Measurements from ENCODE around the gene ECHDC1. TPM values are rescaled to one million over a fixed set of nuclear protein-coding genes. Genes with fewer than 3 reads are reported as not detected.
A peak's percentile ranks its signal among the peaks of the same experiment; 100 is the strongest.

ECHDC1 gene
- polyA plus RNA-seq, 1 donor from 2014 or later, result 95.7 TPM

DNA sequence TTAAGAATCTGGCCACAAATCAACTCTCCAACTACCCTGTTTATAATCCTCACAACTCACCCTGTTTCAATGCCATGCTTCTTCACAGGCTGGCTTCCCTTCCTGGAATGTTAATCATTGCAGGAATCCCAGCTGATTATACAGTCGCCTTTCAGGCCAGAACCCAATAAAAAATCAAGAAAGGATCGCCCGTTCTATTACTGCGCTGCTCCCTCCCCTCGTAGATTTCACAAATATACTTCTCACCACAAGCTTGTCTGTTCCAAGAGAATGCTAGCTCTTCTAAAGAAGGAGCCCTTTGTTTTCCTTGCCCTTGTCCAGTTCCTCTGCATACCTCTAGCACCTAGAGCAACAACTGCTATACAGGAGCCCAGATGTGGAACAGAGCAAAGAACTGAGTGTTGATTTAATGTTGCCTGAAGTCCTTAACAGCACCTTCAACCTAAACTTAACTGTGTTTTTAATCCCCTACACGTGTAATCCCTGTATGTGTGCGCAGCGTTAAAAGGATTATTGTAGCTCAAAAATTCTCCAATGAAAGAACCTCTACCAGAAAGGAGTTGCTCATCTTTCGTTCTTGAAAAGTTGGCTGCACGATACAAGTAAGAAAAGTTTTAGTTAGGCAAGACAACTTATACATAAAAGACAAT lies 988 bp downstream of the ECHDC1 start:
- peaks cover 3% of the 10 kb centered on the region for H3F3A ChIP-seq (ENCODE audit: insufficient read depth, low read length, poor library complexity, severe bottlenecking)
- no peaks in the 10 kb centered on the region for H4K20me1 ChIP-seq (ENCODE audit: insufficient read depth)
- H2AFZ ChIP-seq (ENCODE audit: low read depth, low read length), result peak overlapping the region; percentile 6
- H3K27me3 ChIP-seq (ENCODE audit: insufficient read depth, low read depth, low read length), result no peaks in the 10 kb centered on the region
- TF ChIP-seq, protein P1, sequence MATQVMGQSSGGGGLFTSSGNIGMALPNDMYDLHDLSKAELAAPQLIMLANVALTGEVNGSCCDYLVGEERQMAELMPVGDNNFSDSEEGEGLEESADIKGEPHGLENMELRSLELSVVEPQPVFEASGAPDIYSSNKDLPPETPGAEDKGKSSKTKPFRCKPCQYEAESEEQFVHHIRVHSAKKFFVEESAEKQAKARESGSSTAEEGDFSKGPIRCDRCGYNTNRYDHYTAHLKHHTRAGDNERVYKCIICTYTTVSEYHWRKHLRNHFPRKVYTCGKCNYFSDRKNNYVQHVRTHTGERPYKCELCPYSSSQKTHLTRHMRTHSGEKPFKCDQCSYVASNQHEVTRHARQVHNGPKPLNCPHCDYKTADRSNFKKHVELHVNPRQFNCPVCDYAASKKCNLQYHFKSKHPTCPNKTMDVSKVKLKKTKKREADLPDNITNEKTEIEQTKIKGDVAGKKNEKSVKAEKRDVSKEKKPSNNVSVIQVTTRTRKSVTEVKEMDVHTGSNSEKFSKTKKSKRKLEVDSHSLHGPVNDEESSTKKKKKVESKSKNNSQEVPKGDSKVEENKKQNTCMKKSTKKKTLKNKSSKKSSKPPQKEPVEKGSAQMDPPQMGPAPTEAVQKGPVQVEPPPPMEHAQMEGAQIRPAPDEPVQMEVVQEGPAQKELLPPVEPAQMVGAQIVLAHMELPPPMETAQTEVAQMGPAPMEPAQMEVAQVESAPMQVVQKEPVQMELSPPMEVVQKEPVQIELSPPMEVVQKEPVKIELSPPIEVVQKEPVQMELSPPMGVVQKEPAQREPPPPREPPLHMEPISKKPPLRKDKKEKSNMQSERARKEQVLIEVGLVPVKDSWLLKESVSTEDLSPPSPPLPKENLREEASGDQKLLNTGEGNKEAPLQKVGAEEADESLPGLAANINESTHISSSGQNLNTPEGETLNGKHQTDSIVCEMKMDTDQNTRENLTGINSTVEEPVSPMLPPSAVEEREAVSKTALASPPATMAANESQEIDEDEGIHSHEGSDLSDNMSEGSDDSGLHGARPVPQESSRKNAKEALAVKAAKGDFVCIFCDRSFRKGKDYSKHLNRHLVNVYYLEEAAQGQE (IDR thresholded peaks at IDR 0.05; ENCODE audit: borderline replicate concordance), result no peak
- TF ChIP-seq MXI1 (conservative IDR thresholded peaks at IDR 0.05; ENCODE audit: poor library complexity, severe bottlenecking) (no peak), EP300 (conservative IDR thresholded peaks at IDR 0.05; ENCODE audit: poor library complexity, severe bottlenecking) (no peak), SMC3 (conservative IDR thresholded peaks at IDR 0.05; ENCODE audit: poor library complexity) (no peak), TAF1 (IDR thresholded peaks at IDR 0.05; ENCODE audit: low read depth) (no peak), RAD21 (conservative IDR thresholded peaks at IDR 0.05) (no peak), POLR2AphosphoS5 (IDR thresholded peaks at IDR 0.05) (no peak), EZH2 (IDR thresholded peaks at IDR 0.05; ENCODE audit: borderline replicate concordance, insufficient read depth, low read length, poor library complexity, severe bottlenecking) (no peak)
- TF ChIP-seq, protein P2, sequence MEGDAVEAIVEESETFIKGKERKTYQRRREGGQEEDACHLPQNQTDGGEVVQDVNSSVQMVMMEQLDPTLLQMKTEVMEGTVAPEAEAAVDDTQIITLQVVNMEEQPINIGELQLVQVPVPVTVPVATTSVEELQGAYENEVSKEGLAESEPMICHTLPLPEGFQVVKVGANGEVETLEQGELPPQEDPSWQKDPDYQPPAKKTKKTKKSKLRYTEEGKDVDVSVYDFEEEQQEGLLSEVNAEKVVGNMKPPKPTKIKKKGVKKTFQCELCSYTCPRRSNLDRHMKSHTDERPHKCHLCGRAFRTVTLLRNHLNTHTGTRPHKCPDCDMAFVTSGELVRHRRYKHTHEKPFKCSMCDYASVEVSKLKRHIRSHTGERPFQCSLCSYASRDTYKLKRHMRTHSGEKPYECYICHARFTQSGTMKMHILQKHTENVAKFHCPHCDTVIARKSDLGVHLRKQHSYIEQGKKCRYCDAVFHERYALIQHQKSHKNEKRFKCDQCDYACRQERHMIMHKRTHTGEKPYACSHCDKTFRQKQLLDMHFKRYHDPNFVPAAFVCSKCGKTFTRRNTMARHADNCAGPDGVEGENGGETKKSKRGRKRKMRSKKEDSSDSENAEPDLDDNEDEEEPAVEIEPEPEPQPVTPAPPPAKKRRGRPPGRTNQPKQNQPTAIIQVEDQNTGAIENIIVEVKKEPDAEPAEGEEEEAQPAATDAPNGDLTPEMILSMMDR (IDR thresholded peaks at IDR 0.05; ENCODE audit: poor library complexity, severe bottlenecking), result no peak
- peak overlapping the region; percentile 72 for H3K9ac ChIP-seq (ENCODE audit: low read length)
- H3K4me3 ChIP-seq (ENCODE audit: low read length), result peak overlapping the region; percentile 81
- H3K27ac ChIP-seq (ENCODE audit: low read length), result peak overlapping the region; percentile 81
- H3K9me3 ChIP-seq (ENCODE audit: low read length), result no peaks in the 10 kb centered on the region
- no peaks in the 10 kb centered on the region for H3K36me3 ChIP-seq (ENCODE audit: insufficient read depth, low read length)
- H3K4me2 ChIP-seq (ENCODE audit: low read length), result peak overlapping the region; percentile 99
- peaks cover 59% of the 10 kb centered on the region for H3K79me2 ChIP-seq (replicated peaks; ENCODE audit: insufficient read depth, low read length)
- H3K9me2 ChIP-seq (ENCODE audit: insufficient read depth, low read length), result no peaks in the 10 kb centered on the region

DNA sequence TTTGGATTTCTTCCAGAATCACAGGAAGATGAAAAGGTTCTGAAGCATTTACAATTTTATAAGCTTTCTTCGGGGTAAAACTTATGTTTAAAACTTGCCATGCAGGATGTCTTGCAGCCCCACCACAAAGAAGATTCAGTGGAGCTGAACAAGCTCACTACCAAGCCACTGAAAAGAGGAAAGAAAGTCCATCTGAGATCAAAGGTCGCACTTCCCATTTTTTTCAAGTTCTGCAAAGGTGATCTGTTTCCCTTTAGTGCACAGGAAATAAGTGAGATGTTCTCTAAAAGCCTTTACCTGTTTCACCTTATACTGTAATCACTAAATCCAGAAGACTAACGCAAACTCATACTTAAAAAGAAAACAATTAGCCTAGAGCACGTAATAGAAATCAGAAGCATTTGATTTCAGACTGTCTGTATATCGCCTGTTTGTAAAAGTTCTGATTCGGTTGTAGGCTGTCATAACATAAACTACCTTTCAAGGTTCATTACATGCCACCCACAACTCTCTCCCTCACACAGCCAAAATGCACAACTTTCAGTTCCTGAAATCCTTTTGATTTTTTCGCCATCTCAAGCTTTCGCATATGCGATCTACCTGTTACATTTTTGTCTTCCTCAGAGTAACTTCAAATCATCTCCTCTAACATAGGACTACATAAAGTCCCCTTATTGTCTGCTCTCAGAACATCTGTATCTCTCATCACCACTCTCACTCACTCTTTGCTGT lies 1.8 kb downstream of the ECHDC1 start:
- Histone ChIP-seq H3K4me3 (ENCODE audit: low read length) (peak overlapping the region; percentile 81), H3K79me2 (replicated peaks; ENCODE audit: insufficient read depth, low read length) (peaks cover 59% of the 10 kb centered on the region), H3K4me2 (ENCODE audit: low read length) (peak overlapping the region; percentile 99), H3F3A (ENCODE audit: insufficient read depth, low read length, poor library complexity, severe bottlenecking) (peaks cover 3% of the 10 kb centered on the region), H4K20me1 (ENCODE audit: insufficient read depth) (no peaks in the 10 kb centered on the region), H3K9me3 (ENCODE audit: low read length) (no peaks in the 10 kb centered on the region), H3K27ac (ENCODE audit: low read length) (no peak overlapping the region), H3K9me2 (ENCODE audit: insufficient read depth, low read length) (no peaks in the 10 kb centered on the region), H3K27me3 (ENCODE audit: insufficient read depth, low read depth, low read length) (no peaks in the 10 kb centered on the region), H3K9ac (ENCODE audit: low read length) (peak overlapping the region; percentile 72), H2AFZ (ENCODE audit: low read depth, low read length) (no peak overlapping the region), H3K36me3 (ENCODE audit: insufficient read depth, low read length) (no peaks in the 10 kb centered on the region)
- no peak for TF ChIP-seq SMC3 (conservative IDR thresholded peaks at IDR 0.05; ENCODE audit: poor library complexity)

Measured in neural cell (in vitro differentiated cells).